ENCODE measurements around the gene TBC1D5. TPM values are rescaled to one million over a fixed set of nuclear protein-coding genes. Genes with fewer than 3 reads are reported as not detected.
"Not testable (repeated sequence)": the region's sequence is repeated elsewhere in the genome, so short reads cannot be mapped to it uniquely, and the experiment has no call there.

The TBC1D5 gene
- total RNA-seq, result 10 to 100 TPM; 68.8 to 77.7 TPM
- 51.6 TPM for polyA plus RNA-seq (2013, experiment 1 of 2)
- polyA plus RNA-seq (2013, experiment 2 of 2), result 46.0 TPM
- long read RNA-seq, experiment 1, partial matches to known transcripts, result 3 of 22 reads
- long read RNA-seq, experiment 1, other reads (novel, unspliced or antisense), result 19 of 22 reads
- long read RNA-seq, experiment 2, partial matches to known transcripts, result 27 of 127 reads
- long read RNA-seq, experiment 2, other reads (novel, unspliced or antisense), result 100 of 127 reads
- long read RNA-seq, experiment 3, partial matches to known transcripts, result 45 of 217 reads
- long read RNA-seq, experiment 3, other reads (novel, unspliced or antisense), result 170 of 217 reads
- long read RNA-seq, experiment 4, partial matches to known transcripts, result 4 of 15 reads
- long read RNA-seq, experiment 4, other reads (novel, unspliced or antisense), result 11 of 15 reads

DNA sequence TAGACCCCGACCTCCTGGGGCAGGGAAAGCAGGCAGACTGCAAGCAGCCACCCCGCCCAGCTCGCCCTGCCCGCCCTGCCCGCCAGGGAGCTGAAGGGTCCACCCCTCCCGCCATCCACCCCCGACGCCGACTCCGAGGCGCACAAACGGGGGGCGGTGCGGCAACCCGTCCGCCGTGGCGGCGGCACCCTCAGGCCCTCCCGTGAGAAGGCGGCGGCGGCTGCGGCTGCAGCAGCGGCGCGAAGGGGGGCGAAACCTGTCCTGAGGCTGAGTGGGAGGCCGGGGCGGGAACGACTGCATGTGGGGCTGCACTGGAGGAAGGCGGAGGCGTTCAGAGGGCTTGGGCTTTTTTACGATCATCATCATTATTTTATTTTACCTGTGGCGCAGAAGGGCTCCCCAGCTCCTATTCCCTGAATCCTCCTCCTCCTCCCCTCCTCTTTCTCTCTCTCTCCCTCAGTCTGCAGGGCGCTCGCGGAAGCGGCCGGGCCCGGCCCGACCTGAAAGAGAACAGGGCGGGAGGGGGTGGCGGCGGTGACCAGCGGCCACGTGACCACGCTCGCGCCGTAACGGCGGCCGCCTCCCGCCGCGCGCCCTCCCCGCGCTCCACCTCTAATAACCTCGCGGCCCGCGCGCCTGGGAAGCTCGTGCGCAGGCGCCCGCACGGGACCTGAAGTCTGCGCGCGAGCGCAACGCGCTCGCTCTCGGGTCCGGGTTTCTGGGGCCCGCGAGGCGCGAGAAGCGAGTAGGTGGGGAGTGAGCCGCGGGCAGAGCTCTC lies at the start of gene TBC1D5:
TBC1D5 (minus strand) TSS at position 530 of the 778 bp plus-strand sequence. CDS start 234,061 bp downstream, outside the sequence.
- no peaks in the 10 kb centered on the region for H3K9me3 ChIP-seq (ENCODE audit: control insufficient read depth, low read length)
- no peaks in the 10 kb centered on the region for H3K36me3 ChIP-seq (ENCODE audit: control insufficient read depth, insufficient read depth, low read length)
- H3K4me1 ChIP-seq (ENCODE audit: control insufficient read depth, insufficient read depth, low read length), result no peaks in the 10 kb centered on the region
- no peaks in the 10 kb centered on the region for H3K27me3 ChIP-seq (ENCODE audit: control insufficient read depth, insufficient read depth, low read length, poor library complexity, severe bottlenecking)
- 0% methylated on average over 23 to 86 of the region's 86 CpGs for WGBS, 2 experiments (ENCODE audit: insufficient coverage in 1 of 2, insufficient read length in 1 of 2)
- Mint-ChIP-seq H3K9me3 (no peaks in the 10 kb centered on the region), H3K27ac (peak within 1 kb of the TSS; percentile 99), H3K4me1 (peaks cover 43% of the 10 kb centered on the region), H3K27me3 (ENCODE audit: insufficient read depth) (no peaks in the 10 kb centered on the region), H3K36me3 (ENCODE audit: low read depth) (no peaks in the 10 kb centered on the region), H3K4me3 (peak within 1 kb of the TSS; percentile 85)
- peak within 1 kb of the TSS; percentile 98 for H3K27ac ChIP-seq (ENCODE audit: low read depth, low read length)
- H3K4me3 ChIP-seq (ENCODE audit: low read length), result peak within 1 kb of the TSS; percentile 89
- peak within 1 kb of the TSS; percentile 64 for H3K9ac ChIP-seq (ENCODE audit: extremely low read depth, low read length, poor library complexity, severe bottlenecking)
- peak; percentile 98 for DNase-seq
- no peak for TF ChIP-seq CTCF (conservative IDR thresholded peaks at IDR 0.05)

GRCh38 chr3:17783426-17783825 lies 41.0 kb upstream of the TBC1D5 start:
- Histone ChIP-seq H3K4me3 (ENCODE audit: low read length) (no peak overlapping the region), H3K9ac (ENCODE audit: extremely low read depth, low read length, poor library complexity, severe bottlenecking) (no peak overlapping the region), H3K27ac (ENCODE audit: low read depth, low read length) (no peak overlapping the region), H3K4me1 (ENCODE audit: control insufficient read depth, insufficient read depth, low read length) (no peaks in the 10 kb centered on the region), H3K9me3 (ENCODE audit: control insufficient read depth, low read length) (peaks cover 28% of the 10 kb centered on the region), H3K27me3 (ENCODE audit: control insufficient read depth, insufficient read depth, low read length, poor library complexity, severe bottlenecking) (no peaks in the 10 kb centered on the region), H3K36me3 (ENCODE audit: control insufficient read depth, insufficient read depth, low read length) (no peaks in the 10 kb centered on the region)
- peaks cover 36% of the 10 kb centered on the region for H3K9me3 Mint-ChIP-seq
- H3K4me1 Mint-ChIP-seq, result peaks cover 21% of the 10 kb centered on the region
- peaks cover 15% of the 10 kb centered on the region for H3K36me3 Mint-ChIP-seq (ENCODE audit: low read depth)
- no peaks in the 10 kb centered on the region for H3K27me3 Mint-ChIP-seq (ENCODE audit: insufficient read depth)
- DNase-seq, result no peak
- WGBS, 2 experiments (ENCODE audit: insufficient coverage in 1 of 2, insufficient read length in 1 of 2), result 89 to 97% methylated on average over 1 of the region's 1 CpG
- H3K27ac Mint-ChIP-seq, result no peak overlapping the region
- TF ChIP-seq CTCF (conservative IDR thresholded peaks at IDR 0.05), result no peak
- no peak overlapping the region for H3K4me3 Mint-ChIP-seq

DNA sequence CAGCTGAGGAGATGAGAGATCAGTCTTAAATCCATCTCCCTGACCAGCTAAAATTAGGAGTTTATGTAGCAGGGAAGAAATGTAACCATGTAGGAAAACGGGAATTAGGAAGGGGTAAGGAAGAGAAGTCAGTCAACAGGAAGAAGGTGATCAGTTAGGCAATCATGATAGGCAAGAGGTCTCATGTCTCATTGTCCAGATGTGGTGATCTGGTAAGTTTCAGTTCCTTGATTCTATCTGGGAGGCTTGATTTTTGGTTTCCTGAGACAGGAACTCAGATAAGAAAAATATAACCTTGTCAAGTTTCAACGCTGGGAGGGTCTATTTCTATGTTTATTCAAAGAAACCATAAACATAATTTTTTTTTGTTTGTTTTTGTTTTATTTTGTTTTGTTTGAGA lies 40.3 kb upstream of the TBC1D5 start:
- Histone ChIP-seq H3K36me3 (ENCODE audit: control insufficient read depth, insufficient read depth, low read length) (no peaks in the 10 kb centered on the region), H3K4me3 (ENCODE audit: low read length) (peak overlapping the region; percentile 38), H3K27ac (ENCODE audit: low read depth, low read length) (no peak overlapping the region), H3K9ac (ENCODE audit: extremely low read depth, low read length, poor library complexity, severe bottlenecking) (no peak overlapping the region), H3K27me3 (ENCODE audit: control insufficient read depth, insufficient read depth, low read length, poor library complexity, severe bottlenecking) (no peaks in the 10 kb centered on the region), H3K9me3 (ENCODE audit: control insufficient read depth, low read length) (peaks cover 28% of the 10 kb centered on the region), H3K4me1 (ENCODE audit: control insufficient read depth, insufficient read depth, low read length) (no peaks in the 10 kb centered on the region)
- H3K4me3 Mint-ChIP-seq, result no peak overlapping the region
- no peaks in the 10 kb centered on the region for H3K27me3 Mint-ChIP-seq (ENCODE audit: insufficient read depth)
- 87 to 100% methylated on average over 1 of the region's 2 CpGs for WGBS, 2 experiments (ENCODE audit: insufficient coverage in 1 of 2, insufficient read length in 1 of 2)
- H3K9me3 Mint-ChIP-seq, result peaks cover 33% of the 10 kb centered on the region
- no peak for TF ChIP-seq CTCF (conservative IDR thresholded peaks at IDR 0.05)
- DNase-seq, result no peak
- H3K27ac Mint-ChIP-seq, result no peak overlapping the region
- peaks cover 15% of the 10 kb centered on the region for H3K36me3 Mint-ChIP-seq (ENCODE audit: low read depth)
- H3K4me1 Mint-ChIP-seq, result peaks cover 21% of the 10 kb centered on the region

GRCh38 chr3:17780369-17780768 lies 37.9 kb upstream of the TBC1D5 start:
- not testable (repeated sequence) for H3K4me3 Mint-ChIP-seq; H3K27me3 Mint-ChIP-seq (ENCODE audit: insufficient read depth); H3K4me3 ChIP-seq (ENCODE audit: low read length); H3K27ac ChIP-seq (ENCODE audit: low read depth, low read length); H3K27me3 ChIP-seq (ENCODE audit: control insufficient read depth, insufficient read depth, low read length, poor library complexity, severe bottlenecking); H3K36me3 ChIP-seq (ENCODE audit: control insufficient read depth, insufficient read depth, low read length); DNase-seq; H3K4me1 ChIP-seq (ENCODE audit: control insufficient read depth, insufficient read depth, low read length); H3K9ac ChIP-seq (ENCODE audit: extremely low read depth, low read length, poor library complexity, severe bottlenecking)
- H3K27ac Mint-ChIP-seq, result peak overlapping the region; percentile 28
- 54% methylated on average over 2 of the region's 2 CpGs; no CpG with 5 or more reads in 1 of the 2 experiments for WGBS, 2 experiments (ENCODE audit: insufficient coverage in 1 of 2, insufficient read length in 1 of 2)
- H3K9me3 Mint-ChIP-seq, result peaks cover 29% of the 10 kb centered on the region
- peaks cover 13% of the 10 kb centered on the region for H3K36me3 Mint-ChIP-seq (ENCODE audit: low read depth)
- peaks cover 36% of the 10 kb centered on the region for H3K4me1 Mint-ChIP-seq
- H3K9me3 ChIP-seq (ENCODE audit: control insufficient read depth, low read length), result peaks cover 23% of the 10 kb centered on the region
